MM.1S (cell line): ENCODE data around the gene LVRN.

Experiments
- DNase-seq: peaks from one replicate; pipeline ENCODE4 v3.0.0-alpha.2; 2015
- H2AFZ ChIP-seq: fragments of 300-600 bp; sonication (generic); 2 replicates; pipeline ENCODE4 v1.6.0; 2016; ENCODE audit warnings: antibody characterized with exemption, low read length
- H3F3A ChIP-seq: fragments of 300-600 bp; sonication (generic); 2 replicates; pipeline ENCODE4 v1.6.1; 2016; ENCODE audit warnings: mild to moderate bottlenecking, antibody characterized with exemption, low read length, moderate library complexity, mixed read lengths; ENCODE audit not compliant: insufficient read depth
- H3K27ac ChIP-seq: fragments of 300-600 bp; sonication (generic); 2 replicates; pipeline ENCODE4 v1.5.1; 2016; ENCODE audit warnings: mild to moderate bottlenecking, low read length
- H3K27me3 ChIP-seq: fragments of 300-600 bp; sonication (generic); replicated peaks from 2 replicates; pipeline ENCODE4 v1.6.0; 2016; ENCODE audit warnings: low read length; ENCODE audit not compliant: insufficient read depth
- H3K36me3 ChIP-seq: fragments of 300-600 bp; sonication (generic); replicated peaks from 2 replicates; pipeline ENCODE4 v1.6.1; 2016; ENCODE audit warnings: mild to moderate bottlenecking, low read length, mixed read lengths; ENCODE audit not compliant: insufficient read depth
- H3K4me1 ChIP-seq: fragments of 300-600 bp; sonication (generic); 2 replicates; pipeline ENCODE4 v1.6.1; 2016; ENCODE audit warnings: low read length, mixed read lengths
- H3K4me2 ChIP-seq: fragments of 300-600 bp; sonication (generic); 2 replicates; pipeline ENCODE4 v1.6.0; 2016; ENCODE audit warnings: low read depth, low read length
- H3K4me3 ChIP-seq: fragments of 300-600 bp; sonication (generic); 2 replicates; pipeline ENCODE4 v1.5.1; 2016; ENCODE audit warnings: low read length, mixed read lengths
- H3K79me2 ChIP-seq: fragments of 300-600 bp; sonication (generic); 2 replicates; pipeline ENCODE4 v1.6.1; 2016; ENCODE audit warnings: mixed run types, low read length, mixed read lengths
- H3K9ac ChIP-seq: fragments of 300-600 bp; sonication (generic); 2 replicates; pipeline ENCODE4 v1.6.1; 2016; ENCODE audit warnings: low read length, mixed read lengths
- H3K9me2 ChIP-seq: fragments of 300-600 bp; sonication (generic); replicated peaks from 2 replicates; pipeline ENCODE4 v1.6.1; 2016; ENCODE audit warnings: mild to moderate bottlenecking, low read length, mixed read lengths; ENCODE audit not compliant: insufficient read depth
- H3K9me3 ChIP-seq: fragments of 300-600 bp; sonication (generic); replicated peaks from 2 replicates; pipeline ENCODE4 v1.6.1; 2016; ENCODE audit warnings: mild to moderate bottlenecking, low read length, mixed read lengths; ENCODE audit not compliant: insufficient read depth
- H4K20me1 ChIP-seq: fragments of 300-600 bp; sonication (generic); 2 replicates; pipeline ENCODE4 v1.6.1; 2016; ENCODE audit warnings: mild to moderate bottlenecking, low read length, moderate library complexity, mixed read lengths; ENCODE audit not compliant: insufficient read depth
- CTCF ChIP-seq: fragments of 300-600 bp; sonication (generic); IDR thresholded peaks from 2 replicates; pipeline ENCODE4 v1.5.1; 2016; ENCODE audit warnings: antibody characterized with exemption, low read length, mixed read lengths
- EZH2 ChIP-seq: fragments of 300-600 bp; sonication (generic); optimal IDR thresholded peaks from 2 replicates; pipeline ENCODE3; 2017; ENCODE audit warnings: low read depth, mild to moderate bottlenecking, antibody characterized with exemption, low read length, mixed read lengths
- EZH2phosphoT487 ChIP-seq: fragments of 300-600 bp; sonication (generic); IDR thresholded peaks from 2 replicates; pipeline ENCODE4 v1.6.1; 2018; ENCODE audit warnings: antibody characterized with exemption, low read length

The LVRN gene

GRCh38 chr5:115952588-115952987, 9.7 kb upstream of the LVRN start:
- Histone ChIP-seq H3K27ac (no peak overlapping the region), H3K4me2 (no peak overlapping the region), H3K4me3 (no peak overlapping the region), H3K4me1 (no peaks in the 10 kb centered on the region), H3F3A (no peaks in the 10 kb centered on the region), H3K27me3 (no peaks in the 10 kb centered on the region), H3K9me2 (no peaks in the 10 kb centered on the region; the same call in 1 of the 2 replicates), H3K9ac (no peak overlapping the region), H4K20me1 (no peaks in the 10 kb centered on the region), H3K36me3 (no peaks in the 10 kb centered on the region), H3K9me3 (no peaks in the 10 kb centered on the region), H2AFZ (no peak overlapping the region), H3K79me2 (no peaks in the 10 kb centered on the region)
- DNase-seq, result no peak
- TF ChIP-seq CTCF, result no peak
- TF ChIP-seq EZH2, result no peak
- TF ChIP-seq EZH2phosphoT487, result no peak

- Histone ChIP-seq H2AFZ (no peak overlapping the region), H3K79me2 (no peaks in the 10 kb centered on the region), H3F3A (no peaks in the 10 kb centered on the region), H3K9me3 (no peaks in the 10 kb centered on the region), H3K27ac (no peak overlapping the region), H3K27me3 (no peaks in the 10 kb centered on the region), H3K4me3 (no peak overlapping the region), H3K4me2 (no peak overlapping the region), H3K36me3 (no peaks in the 10 kb centered on the region), H3K4me1 (no peaks in the 10 kb centered on the region), H3K9me2 (no peaks in the 10 kb centered on the region; the same call in 1 of the 2 replicates), H3K9ac (no peak overlapping the region), H4K20me1 (no peaks in the 10 kb centered on the region)
- no peak for DNase-seq
- TF ChIP-seq EZH2, result no peak
- TF ChIP-seq EZH2phosphoT487, result no peak
- TF ChIP-seq CTCF, result no peak
Measured at GRCh38 chr5:115954144-115954543, 8.1 kb upstream of the LVRN start.

- H3K79me2 ChIP-seq, result no peaks in the 10 kb centered on the region
- H3K9me2 ChIP-seq, result no peaks in the 10 kb centered on the region; the same call in 1 of the 2 replicates
- no peak overlapping the region for H3K27ac ChIP-seq
- no peaks in the 10 kb centered on the region for H3F3A ChIP-seq
- no peaks in the 10 kb centered on the region for H4K20me1 ChIP-seq
- H3K36me3 ChIP-seq, result no peaks in the 10 kb centered on the region
- H2AFZ ChIP-seq, result no peak overlapping the region
- H3K4me3 ChIP-seq, result no peak overlapping the region
- DNase-seq, result no peak
- no peaks in the 10 kb centered on the region for H3K27me3 ChIP-seq
- H3K9me3 ChIP-seq, result no peaks in the 10 kb centered on the region
- TF ChIP-seq EZH2, result no peak
- no peak for TF ChIP-seq EZH2phosphoT487
- no peak for TF ChIP-seq CTCF
- no peak overlapping the region for H3K4me2 ChIP-seq
- no peak overlapping the region for H3K9ac ChIP-seq
- H3K4me1 ChIP-seq, result no peaks in the 10 kb centered on the region
Measured at GRCh38 chr5:115956957-115957356, 5.3 kb upstream of the LVRN start.
